Measurements from ENCODE around the gene ZNF652. TPM values are rescaled to one million over a fixed set of nuclear protein-coding genes. Genes with fewer than 3 reads are reported as not detected.
A peak's percentile ranks its signal among the peaks of the same experiment; 100 is the strongest.

ZNF652 gene
- total RNA-seq, 1 donor from 2014 or later = 35.4 TPM

- no peak for DNase-seq
These were observed 4.5 kb downstream of the ZNF652 start for GRCh38 chr17:49357516-49357915.

DNA sequence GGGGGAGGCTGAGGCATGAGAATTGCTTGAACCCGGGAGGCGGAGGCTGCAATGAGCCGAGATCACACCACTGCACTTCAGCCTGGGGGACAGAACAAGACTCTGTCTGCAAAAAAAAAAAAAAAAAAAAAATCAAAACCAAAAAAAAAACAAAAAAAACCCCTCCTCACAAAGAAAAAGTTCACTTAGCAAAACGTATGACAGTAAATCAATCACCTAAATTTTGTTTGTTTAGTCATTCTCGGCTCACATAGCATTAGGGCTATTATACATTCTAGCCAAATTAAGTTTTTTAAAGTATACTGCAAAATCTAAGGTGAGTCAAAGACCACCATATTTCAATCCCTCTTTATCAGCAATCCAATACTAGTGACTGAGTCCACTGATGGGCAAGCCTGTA lies 5.7 kb downstream of the ZNF652 start:
- DNase-seq = no peak

DNA sequence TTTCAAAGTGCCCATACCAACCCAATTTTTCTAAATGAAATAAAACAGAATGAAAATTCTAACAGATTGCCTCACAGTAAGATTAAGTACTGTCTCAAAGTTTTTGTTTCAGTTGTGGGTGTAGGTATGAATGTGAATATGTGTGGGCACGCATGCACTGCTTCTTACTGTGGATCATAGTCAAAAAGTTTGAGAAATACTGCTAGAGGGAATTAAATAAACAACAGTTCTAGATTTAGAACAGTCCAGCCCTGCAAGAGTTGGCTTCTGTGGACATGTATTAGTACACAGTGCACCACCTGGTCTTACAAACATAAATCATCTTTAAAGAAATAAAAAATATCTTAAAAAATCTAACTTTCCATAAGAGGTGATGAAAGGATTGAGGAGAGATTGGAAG lies 8.4 kb downstream of the ZNF652 start:
- DNase-seq = no peak

DNA sequence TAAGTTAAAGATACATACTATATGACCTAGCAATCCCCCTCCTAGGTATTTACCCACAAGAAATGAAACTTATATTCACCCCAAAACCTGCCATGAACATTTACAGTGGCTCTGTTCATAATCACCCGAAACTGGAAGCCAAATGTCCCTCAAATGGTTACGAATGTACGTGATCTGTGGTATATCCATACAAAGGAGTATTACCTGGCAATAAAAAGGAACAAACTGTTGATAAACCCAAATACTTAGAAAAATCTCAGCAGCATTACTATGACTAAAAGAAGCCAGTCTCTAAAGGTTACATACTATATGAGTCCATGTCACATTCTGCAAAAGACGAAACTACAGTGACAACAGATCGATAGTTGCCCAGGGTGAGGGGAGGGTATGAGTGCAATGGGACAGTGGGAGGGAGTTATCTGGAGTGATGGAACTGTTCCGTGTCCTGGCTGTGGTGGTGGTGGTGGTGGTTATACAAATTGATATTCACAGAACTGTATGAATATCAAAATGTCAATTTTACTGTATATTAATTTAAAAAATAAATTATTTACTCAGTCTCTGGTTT lies 9.4 kb downstream of the ZNF652 start:
- no peak for DNase-seq

GRCh38 chr17:49351572-49352140 lies 10.4 kb downstream of the ZNF652 start:
- no peak for DNase-seq

- DNase-seq = no peak
These were observed 12.5 kb downstream of the ZNF652 start for GRCh38 chr17:49349541-49349940.

GRCh38 chr17:49344914-49345313 lies 17.1 kb downstream of the ZNF652 start:
- DNase-seq = no peak

GRCh38 chr17:49343273-49343672 lies 18.8 kb downstream of the ZNF652 start:
- DNase-seq = no peak

DNA sequence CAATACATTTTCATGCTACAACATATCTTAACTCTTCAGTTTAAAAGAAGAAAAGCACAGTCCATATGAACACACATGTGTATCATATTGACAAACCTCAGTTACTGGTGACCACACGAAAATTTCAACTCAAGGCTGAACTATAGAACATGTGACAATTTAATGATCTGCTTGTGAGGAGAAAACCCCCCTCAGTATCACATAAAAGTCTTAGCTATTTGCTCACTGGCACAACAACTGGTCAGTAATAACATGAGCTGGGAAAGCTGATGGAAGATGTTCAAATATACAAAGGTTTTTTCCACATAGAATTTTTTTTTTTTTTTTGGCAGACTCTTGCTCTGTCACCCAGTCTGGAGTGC lies 19.5 kb downstream of the ZNF652 start:
- no peak for DNase-seq

DNA sequence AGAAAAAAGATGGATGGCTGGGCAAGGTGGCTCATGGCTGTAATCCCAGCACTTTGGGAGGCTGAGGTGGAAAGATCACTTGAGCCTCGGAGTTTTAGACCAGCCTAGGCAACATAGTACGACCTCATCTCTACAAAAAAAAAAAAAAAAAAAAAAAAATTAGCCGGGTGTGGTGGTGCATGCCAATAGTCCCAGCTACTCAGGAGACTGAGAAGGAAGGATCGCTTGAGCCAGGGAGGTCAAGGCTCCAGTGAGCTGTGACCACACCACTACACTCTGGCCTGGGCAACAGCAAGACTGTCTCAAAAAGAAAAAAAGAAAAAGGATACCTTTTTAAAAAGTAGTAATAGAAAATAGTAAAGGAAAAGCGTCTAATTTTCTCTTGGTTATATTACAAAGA lies 20.7 kb downstream of the ZNF652 start:
- DNase-seq = no peak

DNA sequence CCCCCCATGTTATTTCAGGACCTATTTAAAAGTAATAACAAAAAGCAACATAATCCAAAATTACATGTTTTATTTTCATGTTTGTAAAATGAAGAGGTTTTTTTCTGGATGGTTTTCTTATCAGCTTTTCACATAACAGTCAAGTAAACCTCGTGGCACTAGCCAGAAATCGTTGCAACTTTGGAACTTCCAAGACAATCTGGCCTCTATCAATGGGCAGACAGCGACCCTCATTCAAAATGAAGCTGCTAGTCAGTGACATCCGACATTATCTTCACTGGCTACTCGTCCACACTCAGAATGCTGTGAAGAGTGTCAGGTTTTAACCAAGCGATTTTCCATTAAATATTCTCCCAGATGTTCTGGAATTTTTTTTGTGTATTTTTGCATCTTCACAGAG lies 22.7 kb downstream of the ZNF652 start:
- DNase-seq = no peak

- DNase-seq = no peak
These were observed 23.2 kb downstream of the ZNF652 start for GRCh38 chr17:49338883-49339282.

DNA sequence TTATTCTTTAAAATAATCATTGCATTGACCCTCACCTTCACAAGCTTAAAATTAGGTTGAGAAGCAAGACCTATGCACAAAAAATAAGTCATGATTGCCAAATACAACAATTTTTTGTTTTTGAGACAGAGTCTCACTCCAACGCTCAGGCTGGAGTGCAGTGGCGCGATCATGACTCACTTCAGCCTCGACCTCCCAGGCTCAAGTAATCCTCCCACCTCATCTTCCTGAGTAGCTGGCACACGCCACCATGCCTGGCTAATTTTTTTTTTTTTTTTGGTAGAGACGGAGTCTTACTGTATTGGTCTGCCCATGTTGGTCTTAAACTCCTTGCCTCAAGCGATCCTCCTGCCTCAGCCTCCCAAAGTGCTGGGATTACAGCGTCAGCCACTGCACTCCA lies 24.2 kb downstream of the ZNF652 start:
- no peak for DNase-seq

DNA sequence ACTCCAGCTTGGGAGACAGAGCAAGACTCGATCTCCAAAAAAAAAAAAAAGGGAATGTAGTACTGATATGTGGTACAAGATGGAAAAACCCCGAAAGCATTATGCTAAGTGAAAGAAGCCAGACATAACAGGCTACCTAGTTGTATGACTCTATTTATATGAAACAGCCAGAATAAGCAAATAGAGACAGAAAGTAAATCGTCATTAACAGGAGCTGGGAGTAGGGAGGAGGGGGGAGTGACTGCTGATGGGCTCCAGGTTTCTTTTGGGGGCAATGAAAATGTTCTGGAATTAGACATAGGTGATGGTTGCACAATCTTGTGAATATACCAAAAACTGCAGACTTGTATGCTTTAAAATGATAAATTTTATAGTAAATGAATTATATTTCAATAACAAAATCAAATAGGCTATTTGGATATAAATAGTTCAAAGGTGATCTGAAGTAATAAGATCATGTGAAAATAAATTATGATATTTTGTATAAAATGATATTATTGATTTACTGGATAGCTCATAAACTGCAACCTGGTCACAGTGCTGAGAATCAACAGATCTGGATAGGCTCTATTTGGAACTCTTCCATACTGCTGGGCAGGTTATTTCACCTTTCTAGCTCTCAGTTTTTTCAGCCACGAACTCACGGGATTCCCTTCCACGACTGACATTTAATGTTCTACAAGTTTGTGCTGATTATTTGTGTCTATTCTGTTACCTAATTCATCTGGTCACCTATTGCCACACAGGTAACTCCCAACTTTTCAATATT lies 27.1 kb downstream of the ZNF652 start:
- DNase-seq = no peak

- no peak for DNase-seq
These were observed 28.2 kb downstream of the ZNF652 start for GRCh38 chr17:49333804-49334203.

DNA sequence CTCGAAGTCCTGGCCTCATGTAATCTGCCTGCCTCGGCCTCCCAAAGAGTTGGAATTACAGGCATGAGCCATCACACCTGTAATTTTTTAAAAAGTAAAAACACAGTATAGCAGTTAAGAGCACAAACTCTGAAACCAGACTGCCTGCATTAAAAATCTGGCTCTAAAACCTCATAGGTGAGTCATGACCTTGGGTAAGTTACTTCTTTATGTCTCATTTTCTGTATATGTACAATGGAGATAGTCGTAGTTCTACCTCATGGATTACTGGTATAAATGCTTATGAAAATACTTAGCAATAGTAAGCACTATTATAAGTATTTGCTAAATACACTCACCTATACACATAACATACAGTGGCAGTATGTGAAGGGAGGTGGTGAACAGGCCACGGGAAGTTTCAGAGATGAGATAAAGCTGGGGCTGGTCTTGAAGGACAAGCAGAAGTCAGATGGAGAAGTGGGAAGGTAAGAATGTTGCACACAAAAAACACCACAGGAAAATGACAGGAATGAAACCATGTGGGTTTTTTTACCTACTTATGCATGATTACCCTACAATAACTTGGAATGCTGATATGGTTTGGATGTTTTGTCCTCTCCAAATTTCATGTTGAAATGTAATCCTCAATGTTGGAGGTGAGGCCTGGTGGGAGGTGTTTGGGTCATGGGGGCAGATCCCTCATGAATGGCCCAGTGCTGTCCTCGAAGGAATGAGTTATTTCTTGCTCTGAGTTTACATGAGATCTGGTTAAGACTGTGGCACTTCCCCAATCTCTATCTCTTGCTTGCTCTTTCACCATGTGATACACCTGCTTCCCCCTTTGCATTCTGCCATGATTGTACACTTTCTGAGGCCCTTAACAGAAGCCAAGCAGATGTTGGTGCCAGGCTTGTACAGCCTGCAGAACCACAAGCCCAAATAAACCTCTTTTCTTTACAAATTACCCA lies 33.9 kb downstream of the ZNF652 start:
- no peak for DNase-seq

DNA sequence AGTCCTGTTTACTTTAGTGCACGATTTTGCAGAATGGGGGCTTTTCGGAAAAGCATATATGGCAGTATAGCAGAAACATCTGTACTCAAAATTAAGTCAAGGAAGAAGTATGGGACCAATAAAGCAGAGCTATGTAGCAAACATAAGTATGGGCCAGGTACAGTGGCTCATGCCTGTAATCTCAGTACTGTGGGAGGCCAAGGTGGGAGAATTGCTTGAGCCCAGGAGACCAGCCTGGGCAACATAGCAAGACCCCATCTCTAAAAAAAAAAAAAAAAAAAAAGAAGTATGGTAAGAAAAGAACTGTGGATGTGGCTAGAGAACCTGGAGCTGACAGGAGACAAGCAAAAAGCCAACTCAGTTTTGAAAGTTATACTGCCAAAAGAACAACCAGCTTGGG lies 36.1 kb downstream of the ZNF652 start:
- no peak for DNase-seq

GRCh38 chr17:49318435-49318965 lies 43.5 kb downstream of the ZNF652 start:
- DNase-seq = no peak

DNA sequence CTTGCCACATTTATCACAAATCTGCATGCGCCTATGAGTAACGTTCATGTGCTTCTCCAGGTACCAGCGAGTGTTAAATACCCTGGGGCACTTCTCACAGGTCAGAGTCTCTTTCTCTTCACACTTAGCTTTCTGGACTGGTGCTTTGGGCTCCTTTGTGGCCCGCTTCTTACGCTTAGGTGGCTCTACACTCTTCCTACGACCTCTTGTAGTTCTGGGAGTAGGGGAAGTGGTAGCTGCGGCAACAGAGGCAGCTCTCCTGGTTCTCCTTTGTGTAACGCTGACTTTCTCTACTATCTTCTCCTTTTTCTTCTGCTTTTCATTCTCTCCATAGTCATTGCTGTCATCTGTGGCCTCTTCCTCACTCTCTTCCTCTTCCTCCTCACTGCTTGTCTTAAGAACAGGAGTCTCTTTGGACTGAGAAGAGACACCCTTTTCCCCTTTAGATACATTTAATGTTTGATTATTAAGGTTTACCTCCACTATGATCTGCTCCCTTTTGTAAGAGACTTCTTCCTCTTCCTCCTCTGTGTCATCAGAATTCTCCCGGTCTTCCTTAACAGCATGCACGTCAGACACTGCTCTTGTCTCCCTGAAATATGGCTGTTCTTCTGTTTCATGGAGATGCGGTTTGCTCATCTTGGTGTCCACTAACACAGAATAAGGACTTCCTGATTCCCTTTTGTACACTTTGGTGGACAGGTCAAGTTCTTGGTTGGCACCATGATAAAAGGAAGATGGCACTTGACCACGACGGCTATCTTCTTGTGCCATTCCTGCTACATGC lies 45.0 kb downstream of the ZNF652 start:
- no peak for DNase-seq

DNA sequence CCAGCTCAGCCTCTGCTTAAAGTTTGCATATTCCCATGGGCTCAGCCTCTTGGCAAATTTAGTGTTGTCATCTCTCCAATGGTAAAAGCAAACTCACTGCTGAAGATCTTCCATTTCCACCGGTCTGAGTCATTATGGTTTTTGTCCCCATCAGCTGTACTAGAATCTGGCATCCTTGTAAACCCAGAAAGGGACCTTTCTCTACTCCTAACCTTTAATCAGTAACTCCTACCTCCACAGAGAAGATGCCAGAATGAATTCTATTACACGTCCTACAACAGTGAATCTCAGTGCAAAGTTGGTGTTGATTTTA lies 45.8 kb downstream of the ZNF652 start:
- no peak for DNase-seq

GRCh38 chr17:49315551-49316257 lies 46.3 kb downstream of the ZNF652 start:
- peak; percentile 72 for DNase-seq
